ENCODE measurements around the gene TAB2. TPM values are rescaled to one million over a fixed set of nuclear protein-coding genes. Genes with fewer than 3 reads are reported as not detected.

The TAB2 gene
- total RNA-seq, 6 experiments from 2014 or later: 37.8 to 50.6 (median 44.5) TPM

GRCh38 chr6:149332602-149333265 lies 15.2 kb downstream of the TAB2 start:
- H3K4me1 Mint-ChIP-seq (ENCODE audit: low read depth): peaks cover 85% of the 10 kb centered on the region
- peaks cover 1% of the 10 kb centered on the region; the same call in 1 of the 2 replicates for H3K27me3 Mint-ChIP-seq (ENCODE audit: insufficient read depth)
- no peaks in the 10 kb centered on the region for H3K9me3 Mint-ChIP-seq
- H3K36me3 Mint-ChIP-seq (ENCODE audit: low read depth): peaks cover 5% of the 10 kb centered on the region; the same call in 1 of the 2 replicates
- no peak for TF ChIP-seq CTCF (IDR thresholded peaks at IDR 0.05)
- no peak for DNase-seq
- no peak overlapping the region; the same call in 1 of the 2 replicates for H3K27ac Mint-ChIP-seq
- no peak overlapping the region for H3K4me3 Mint-ChIP-seq

DNA sequence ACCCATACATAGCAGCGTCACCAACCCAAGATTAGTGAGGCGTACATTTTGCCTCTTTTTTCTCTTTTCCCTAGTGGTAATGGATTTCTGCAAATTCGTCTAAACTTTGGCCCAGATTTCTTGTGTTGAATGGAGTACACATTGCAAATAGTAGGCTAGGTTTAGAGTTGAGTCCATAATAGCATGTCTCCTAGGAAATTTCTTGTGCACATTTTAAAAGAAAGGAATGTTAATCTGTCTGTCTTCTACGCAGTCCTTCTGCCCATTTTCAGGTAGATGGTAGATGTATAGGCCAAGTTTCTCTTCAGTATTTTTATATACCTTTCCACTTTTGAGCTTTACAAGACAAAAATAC lies 15.7 kb downstream of the TAB2 start:
- H3K36me3 Mint-ChIP-seq (ENCODE audit: low read depth): peaks cover 7% of the 10 kb centered on the region; the same call in 1 of the 2 replicates
- H3K4me3 Mint-ChIP-seq: no peak overlapping the region
- no peak for TF ChIP-seq CTCF (IDR thresholded peaks at IDR 0.05)
- DNase-seq: no peak
- peaks cover 1% of the 10 kb centered on the region; the same call in 1 of the 2 replicates for H3K27me3 Mint-ChIP-seq (ENCODE audit: insufficient read depth)
- no peak overlapping the region; the same call in 1 of the 2 replicates for H3K27ac Mint-ChIP-seq
- peaks cover 89% of the 10 kb centered on the region for H3K4me1 Mint-ChIP-seq (ENCODE audit: low read depth)
- H3K9me3 Mint-ChIP-seq: no peaks in the 10 kb centered on the region

DNA sequence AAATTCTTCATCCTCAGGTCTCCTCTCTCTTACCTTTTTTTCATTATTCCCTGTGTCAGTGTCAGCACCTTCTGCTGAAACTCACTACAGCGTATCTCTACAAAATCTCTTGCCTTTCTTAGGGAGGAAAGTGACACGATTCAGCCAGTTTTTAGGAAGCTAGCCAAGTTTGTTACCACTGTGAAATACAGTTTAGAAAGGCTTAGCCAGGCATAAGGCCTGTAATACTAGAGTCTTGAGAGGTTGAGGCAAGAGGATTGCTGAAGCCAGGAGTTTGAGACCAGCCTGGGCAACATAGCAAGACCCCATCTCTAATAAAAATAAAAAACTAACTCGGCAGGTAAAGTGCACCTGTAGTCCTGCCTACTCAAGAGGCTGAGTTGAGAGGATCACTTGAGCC lies 16.7 kb downstream of the TAB2 start:
- peak overlapping the region; percentile 73 for H3K27ac Mint-ChIP-seq
- H3K4me1 Mint-ChIP-seq (ENCODE audit: low read depth): peaks cover 86% of the 10 kb centered on the region
- no peaks in the 10 kb centered on the region for H3K9me3 Mint-ChIP-seq

DNA sequence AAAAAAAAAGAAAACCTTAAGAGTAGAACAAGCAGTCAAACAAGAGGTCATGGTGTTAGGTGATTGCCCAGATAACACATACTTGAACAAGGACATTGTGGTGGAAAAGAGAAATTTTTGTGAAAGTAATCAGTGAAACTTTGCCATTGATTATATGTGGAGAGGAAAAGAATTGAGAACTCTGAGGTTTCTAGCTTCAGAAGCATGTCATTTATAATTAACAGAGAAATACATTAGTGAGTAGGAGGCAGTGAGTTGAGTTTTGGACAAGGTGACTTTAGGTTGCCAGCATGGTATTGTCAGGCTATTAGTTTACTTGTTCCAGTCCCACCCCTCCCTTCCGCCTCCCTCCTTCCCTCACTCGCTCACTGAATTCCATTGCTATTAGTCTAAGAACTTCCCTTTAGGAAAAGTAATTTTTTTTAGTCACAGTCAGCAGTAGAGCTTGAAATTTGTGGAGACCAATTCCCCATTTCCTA lies 17.2 kb downstream of the TAB2 start:
- Mint-ChIP-seq H3K4me3 (peak overlapping the region; percentile 51), H3K36me3 (ENCODE audit: low read depth) (peaks cover 14% of the 10 kb centered on the region), H3K4me1 (ENCODE audit: low read depth) (peaks cover 83% of the 10 kb centered on the region), H3K9me3 (no peaks in the 10 kb centered on the region), H3K27me3 (ENCODE audit: insufficient read depth) (peaks cover 1% of the 10 kb centered on the region; the same call in 1 of the 2 replicates), H3K27ac (peak overlapping the region; percentile 73)
- DNase-seq: peak; percentile 73
- TF ChIP-seq CTCF (IDR thresholded peaks at IDR 0.05): no peak

More for the DNA sequence above, 16.7 kb downstream of the TAB2 start:
- TF ChIP-seq CTCF (IDR thresholded peaks at IDR 0.05): no peak
- Mint-ChIP-seq H3K27me3 (ENCODE audit: insufficient read depth) (peaks cover 1% of the 10 kb centered on the region; the same call in 1 of the 2 replicates), H3K4me3 (peak overlapping the region; percentile 51), H3K36me3 (ENCODE audit: low read depth) (peaks cover 14% of the 10 kb centered on the region)
- peak; percentile 66 for DNase-seq

DNA sequence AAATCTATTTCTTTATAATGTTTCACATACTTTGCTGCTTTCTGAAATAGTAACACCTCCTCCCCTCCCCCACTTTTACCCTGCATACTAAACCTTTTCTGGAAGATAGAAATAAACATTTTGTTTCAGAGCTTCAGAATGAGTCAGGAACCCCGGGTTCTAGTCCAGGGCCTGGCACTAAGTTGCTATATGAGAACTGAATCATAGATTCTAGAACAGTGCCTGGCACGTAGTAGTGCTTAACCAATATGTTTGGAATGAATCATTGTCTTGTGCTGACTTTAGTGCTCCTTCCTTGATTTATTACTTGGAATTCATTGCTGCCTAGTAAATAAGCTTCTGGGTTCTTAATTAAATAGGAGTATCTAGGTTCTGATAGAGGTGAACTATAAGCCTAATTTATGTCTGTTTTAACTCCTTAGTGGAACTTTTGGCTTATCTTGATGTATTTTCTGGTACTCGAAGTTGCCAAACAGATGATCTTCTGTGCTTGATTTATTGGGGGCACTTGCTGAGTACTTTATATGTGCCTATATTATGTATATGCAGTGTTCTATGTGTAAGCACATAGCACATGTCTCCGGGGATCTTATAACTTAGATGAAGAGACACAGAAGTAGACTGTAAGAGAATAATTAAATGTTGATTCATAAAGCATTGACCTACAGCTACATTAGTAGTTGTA lies 18.6 kb downstream of the TAB2 start:
- H3K27ac Mint-ChIP-seq: peak overlapping the region; percentile 72
- no peaks in the 10 kb centered on the region for H3K27me3 Mint-ChIP-seq (ENCODE audit: insufficient read depth)
- H3K4me3 Mint-ChIP-seq: peak overlapping the region; percentile 46
- H3K36me3 Mint-ChIP-seq (ENCODE audit: low read depth): peaks cover 14% of the 10 kb centered on the region
- H3K4me1 Mint-ChIP-seq (ENCODE audit: low read depth): peaks cover 84% of the 10 kb centered on the region
- H3K9me3 Mint-ChIP-seq: no peaks in the 10 kb centered on the region
- no peak for TF ChIP-seq CTCF (IDR thresholded peaks at IDR 0.05)
- peak; percentile 79 for DNase-seq
